Panc1 (cell line): Measurements from ENCODE around the gene FGD1.

ENCODE experiments used
- POLR2AphosphoS5 ChIP-seq: IDR thresholded peaks from 2 replicates; pipeline ENCODE4 v1.6.1; 2012; ENCODE audit warnings: mild to moderate bottlenecking, low read depth, low read length, moderate library complexity
- TF ChIP-seq, protein P1 (sequence below): fragments of 450-650 bp; IDR thresholded peaks from 2 replicates; pipeline ENCODE4 v1.5.1; 2017; ENCODE audit warnings: mild to moderate bottlenecking

DNA sequence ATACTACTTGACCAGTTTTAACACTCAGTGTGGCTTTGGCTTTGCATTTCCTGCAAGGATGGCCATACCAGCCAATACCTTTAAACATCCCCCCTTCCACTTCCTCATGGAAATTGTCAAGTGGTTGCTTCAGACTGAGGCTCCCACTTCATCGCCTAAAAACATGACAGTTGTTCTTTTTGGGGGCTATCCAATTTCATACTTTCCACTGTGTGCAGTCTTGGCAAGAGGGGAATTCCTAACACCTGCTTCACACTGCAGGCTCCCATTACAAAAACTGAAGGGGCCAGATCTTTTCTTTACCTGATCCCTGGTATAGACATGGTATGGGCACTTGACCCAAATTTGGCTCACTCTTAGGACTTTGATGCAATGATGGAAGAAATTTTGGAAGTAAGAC is 84.3 kb downstream of the FGD1 start:
- TF ChIP-seq, protein P1, sequence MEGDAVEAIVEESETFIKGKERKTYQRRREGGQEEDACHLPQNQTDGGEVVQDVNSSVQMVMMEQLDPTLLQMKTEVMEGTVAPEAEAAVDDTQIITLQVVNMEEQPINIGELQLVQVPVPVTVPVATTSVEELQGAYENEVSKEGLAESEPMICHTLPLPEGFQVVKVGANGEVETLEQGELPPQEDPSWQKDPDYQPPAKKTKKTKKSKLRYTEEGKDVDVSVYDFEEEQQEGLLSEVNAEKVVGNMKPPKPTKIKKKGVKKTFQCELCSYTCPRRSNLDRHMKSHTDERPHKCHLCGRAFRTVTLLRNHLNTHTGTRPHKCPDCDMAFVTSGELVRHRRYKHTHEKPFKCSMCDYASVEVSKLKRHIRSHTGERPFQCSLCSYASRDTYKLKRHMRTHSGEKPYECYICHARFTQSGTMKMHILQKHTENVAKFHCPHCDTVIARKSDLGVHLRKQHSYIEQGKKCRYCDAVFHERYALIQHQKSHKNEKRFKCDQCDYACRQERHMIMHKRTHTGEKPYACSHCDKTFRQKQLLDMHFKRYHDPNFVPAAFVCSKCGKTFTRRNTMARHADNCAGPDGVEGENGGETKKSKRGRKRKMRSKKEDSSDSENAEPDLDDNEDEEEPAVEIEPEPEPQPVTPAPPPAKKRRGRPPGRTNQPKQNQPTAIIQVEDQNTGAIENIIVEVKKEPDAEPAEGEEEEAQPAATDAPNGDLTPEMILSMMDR = no peak
- no peak for TF ChIP-seq POLR2AphosphoS5
